ENCODE results near the gene KNDC1. TPM values are rescaled to one million over a fixed set of nuclear protein-coding genes. Genes with fewer than 3 reads are reported as not detected.

Gene KNDC1
- total RNA-seq, 1 experiment from 2014 or later, result 15.7 TPM

GRCh38 chr10:133180192-133180964, 20.4 kb downstream of the KNDC1 start:
- no peak overlapping the region for H4K8ac ChIP-seq (replicated peaks; ENCODE audit: insufficient read length, low read depth, low read length)
- H3K4me2 ChIP-seq (ENCODE audit: insufficient read depth, insufficient read length, low read length), result no peak overlapping the region
- WGBS (ENCODE audit: extremely low coverage, insufficient read length, low lambda C conversion rate), result no CpG with 5 or more reads among the region's 33 CpGs
- H4K20me1 ChIP-seq (ENCODE audit: control insufficient read depth, insufficient read depth, insufficient read length), result no peaks in the 10 kb centered on the region
- no peak overlapping the region for H2AFZ ChIP-seq (ENCODE audit: low read length)
- no peak overlapping the region for H3T11ph ChIP-seq (ENCODE audit: low read length)
- DNase-seq, result no peak
- no peak overlapping the region for H3K4me3 Mint-ChIP-seq
- H3K9ac ChIP-seq (ENCODE audit: extremely low read depth, insufficient read length, low read length), result no peak overlapping the region
- H3K4me1 ChIP-seq (ENCODE audit: insufficient read depth, low read length), result no peaks in the 10 kb centered on the region
- no peak overlapping the region for H2BK12ac ChIP-seq (ENCODE audit: insufficient read length, low read depth, low read length)
- H3K23me2 ChIP-seq (ENCODE audit: insufficient read length, low read depth, low read length, poor library complexity, severe bottlenecking), result no peaks in the 10 kb centered on the region
- no peak overlapping the region for H3K27ac ChIP-seq (ENCODE audit: insufficient read length, low read depth, low read length)
- no peaks in the 10 kb centered on the region for H3K4me1 Mint-ChIP-seq
- no peak overlapping the region for H2BK20ac ChIP-seq (ENCODE audit: low read depth, low read length, poor library complexity, severe bottlenecking)
- H3K23ac ChIP-seq (ENCODE audit: insufficient read length, low read depth, low read length), result no peak overlapping the region
- H2BK15ac ChIP-seq (ENCODE audit: low read depth, low read length), result no peak overlapping the region
- H3K79me1 ChIP-seq (ENCODE audit: insufficient read depth, low read depth, low read length, poor library complexity, severe bottlenecking), result no peaks in the 10 kb centered on the region
- no peak overlapping the region for H4K5ac ChIP-seq (ENCODE audit: insufficient read length, low read depth, low read length)
- H3K36me3 Mint-ChIP-seq (ENCODE audit: insufficient read depth in 1 of 3, low read depth in 3 of 3), result peaks cover 16 to 29% (median 29%) of the 10 kb centered on the region in 3 experiments
- H3K79me2 ChIP-seq (ENCODE audit: insufficient read depth, low read length), result no peaks in the 10 kb centered on the region
- H3K56ac ChIP-seq (ENCODE audit: insufficient read length, low read depth, low read length), result no peak overlapping the region
- H4K91ac ChIP-seq (ENCODE audit: insufficient read length, low read depth, low read length), result no peak overlapping the region
- H3K27ac Mint-ChIP-seq, result peak overlapping the region in 2 of 3 experiments; percentile 24 to 51; a peak in 1 of 7 replicates
- no peaks in the 10 kb centered on the region for H3K27me3 ChIP-seq (ENCODE audit: insufficient read depth, low read length)
- no peak overlapping the region for H3K4ac ChIP-seq (ENCODE audit: low read depth, low read length)
- H3K18ac ChIP-seq (ENCODE audit: insufficient read length, low read depth, low read length), result no peak overlapping the region
- TF ChIP-seq CTCF (conservative IDR thresholded peaks at IDR 0.05), result no peak
- no peak overlapping the region for H3K14ac ChIP-seq (ENCODE audit: insufficient read depth, low read length)
- H3K9me3 Mint-ChIP-seq, result peaks cover 18 to 20% of the 10 kb centered on the region in 2 experiments
- H2AK5ac ChIP-seq (ENCODE audit: insufficient read length, low read length), result no peak overlapping the region
- H2BK5ac ChIP-seq (ENCODE audit: insufficient read length, low read length), result no peak overlapping the region
- peaks cover 12% of the 10 kb centered on the region for H3K9me3 ChIP-seq (ENCODE audit: control insufficient read depth, low read depth, low read length)
- no peaks in the 10 kb centered on the region for H3K27me3 Mint-ChIP-seq (ENCODE audit: low read depth)
- H2BK120ac ChIP-seq (ENCODE audit: low read depth, low read length, poor library complexity, severe bottlenecking), result no peak overlapping the region

Data from H9 (cell line).